IMR-90 (cell line): Measurements from ENCODE around the gene ZNF185.

Source experiments
- CTCF ChIP-seq: conservative IDR thresholded peaks from 2 replicates; pipeline ENCODE4 v1.5.1; 2012; ENCODE audit warnings: mild to moderate bottlenecking, low read depth, low read length, improper control_type of control experiment
- FOS ChIP-seq: fragments of 150-350 bp; IDR thresholded peaks from 2 replicates; pipeline ENCODE4 v1.6.1; 2016; ENCODE audit warnings: low read depth, low read length
- MAFK ChIP-seq: IDR thresholded peaks from 2 replicates; pipeline ENCODE4 v1.6.1; 2012; ENCODE audit warnings: low read depth, low read length, improper control_type of control experiment

DNA sequence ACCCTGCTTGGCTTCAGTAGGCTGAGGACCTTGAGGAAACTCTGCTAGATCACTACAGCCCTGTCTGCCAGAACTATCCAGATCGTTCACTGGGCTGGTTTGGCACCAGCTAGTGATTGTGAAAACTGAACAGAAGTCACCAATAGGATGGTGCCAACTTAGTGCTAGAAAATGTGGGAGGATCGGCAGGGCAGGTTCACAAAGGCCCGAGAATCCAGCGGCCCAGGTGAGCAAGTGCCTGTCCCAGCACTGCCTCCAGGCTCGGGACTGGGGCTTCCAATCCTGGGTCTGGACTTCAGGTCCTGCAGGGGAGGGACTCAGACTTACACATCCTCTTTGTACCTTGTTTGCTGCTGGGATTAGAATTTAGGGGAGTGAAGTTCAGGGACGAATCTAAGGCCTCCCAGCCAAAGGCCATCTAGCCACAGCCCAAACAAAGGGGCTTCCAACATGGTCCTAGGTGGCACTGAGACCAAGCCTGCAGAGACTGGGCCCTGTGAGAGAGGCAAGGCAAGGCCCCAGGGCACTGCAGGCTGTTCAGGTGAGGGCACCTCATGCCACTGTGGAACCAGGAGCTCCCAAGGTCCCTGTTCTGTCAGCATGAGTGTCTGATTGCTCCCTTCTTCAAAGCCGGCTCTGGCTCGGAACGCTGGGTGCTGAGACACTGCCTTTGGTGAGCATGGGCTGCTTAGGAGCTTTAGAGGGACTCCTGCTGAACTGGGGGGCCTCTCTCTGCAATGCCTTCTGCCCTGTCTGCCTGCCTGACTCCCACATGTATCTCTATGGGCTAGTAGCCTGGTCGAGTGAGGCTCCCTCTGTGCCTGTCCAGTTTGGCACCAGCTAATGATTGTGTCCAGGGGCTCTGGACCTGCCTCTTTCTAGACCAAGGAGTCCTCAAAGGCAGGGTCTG, 20.7 kb upstream of the ZNF185 start:
- TF ChIP-seq FOS (no peak), CTCF (no peak), MAFK (no peak)
